Measurements from ENCODE around the gene IFITM2.
"Not testable (repeated sequence)": the region's sequence is repeated elsewhere in the genome, so short reads cannot be mapped to it uniquely, and the experiment has no call there.

Gene IFITM2

GRCh38 chr11:311013-311748, 3.6 kb downstream of the IFITM2 start:
- not testable (repeated sequence) for DNase-seq

DNA sequence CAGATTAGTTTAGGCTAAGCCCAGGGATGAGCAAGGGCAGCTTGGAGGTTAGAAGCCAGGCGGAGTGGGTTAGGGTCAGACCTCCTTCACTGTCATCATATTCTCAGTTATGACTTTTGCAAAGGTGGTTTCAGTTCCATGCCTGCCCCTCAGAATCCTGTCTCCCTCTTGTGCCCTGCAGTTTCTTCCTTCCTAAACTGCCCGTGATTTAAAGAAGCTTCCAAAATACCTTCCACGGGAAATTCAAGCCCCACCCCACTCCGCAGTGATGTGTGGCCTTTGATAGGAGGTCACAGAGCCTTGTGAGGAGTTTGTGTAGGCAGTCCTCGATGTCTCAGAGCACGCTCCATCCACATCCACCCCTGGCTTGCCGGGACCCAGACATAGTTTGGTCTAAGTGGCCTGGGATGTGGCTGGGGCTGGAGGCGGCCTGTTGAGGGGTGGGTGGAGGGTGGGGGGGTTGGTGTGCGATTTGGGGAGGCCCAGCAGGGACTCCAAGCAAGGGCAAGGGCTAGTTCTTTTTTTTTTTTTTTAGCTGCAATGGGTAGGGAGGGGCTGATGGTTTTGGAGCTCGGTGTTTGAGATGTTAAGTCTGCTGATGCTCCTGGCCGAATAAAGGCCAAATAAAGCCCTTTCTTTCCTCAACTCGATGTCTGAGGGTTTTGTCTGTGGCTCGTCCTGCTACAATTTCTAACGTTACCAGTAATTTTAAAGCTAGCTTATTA, 4.6 kb downstream of the IFITM2 start:
- DNase-seq: no peak

GRCh38 chr11:313304-313786, 5.7 kb downstream of the IFITM2 start:
- no peak for DNase-seq

DNA sequence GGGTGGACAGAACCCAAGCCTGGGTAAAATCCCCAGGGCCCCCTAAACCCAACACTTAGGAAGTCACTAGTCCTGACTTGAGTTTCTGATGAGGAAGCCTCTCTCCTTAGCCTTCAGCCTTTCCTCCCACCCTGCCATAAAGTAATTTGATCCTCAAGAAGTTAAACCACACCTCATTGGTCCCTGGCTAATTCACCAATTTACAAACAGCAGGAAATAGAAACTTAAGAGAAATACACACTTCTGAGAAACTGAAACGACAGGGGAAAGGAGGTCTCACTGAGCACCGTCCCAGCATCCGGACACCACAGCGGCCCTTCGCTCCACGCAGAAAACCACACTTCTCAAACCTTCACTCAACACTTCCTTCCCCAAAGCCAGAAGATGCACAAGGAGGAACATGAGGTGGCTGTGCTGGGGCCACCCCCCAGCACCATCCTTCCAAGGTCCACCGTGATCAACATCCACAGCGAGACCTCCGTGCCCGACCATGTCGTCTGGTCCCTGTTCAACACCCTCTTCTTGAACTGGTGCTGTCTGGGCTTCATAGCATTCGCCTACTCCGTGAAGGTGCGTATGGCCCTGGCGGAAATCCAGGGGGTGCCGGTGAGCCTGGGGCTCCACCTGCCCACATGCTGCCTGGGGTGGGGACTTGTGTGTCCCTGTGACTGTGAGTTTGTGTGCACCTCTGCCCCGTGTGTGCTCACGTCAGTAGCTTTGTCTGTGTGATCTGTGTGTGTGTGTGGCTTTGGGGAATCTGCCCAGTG, 6.4 kb downstream of the IFITM2 start, which contains the start of gene IFITM1:
TSS of gene IFITM1 (plus strand) at position 254 of the 767 bp plus-strand sequence. CDS start at position 385, 131 bp downstream.
- peak; percentile 88 for DNase-seq

GRCh38 chr11:314554-314875, 6.9 kb downstream of the IFITM2 start:
- DNase-seq: not testable (repeated sequence)

DNA sequence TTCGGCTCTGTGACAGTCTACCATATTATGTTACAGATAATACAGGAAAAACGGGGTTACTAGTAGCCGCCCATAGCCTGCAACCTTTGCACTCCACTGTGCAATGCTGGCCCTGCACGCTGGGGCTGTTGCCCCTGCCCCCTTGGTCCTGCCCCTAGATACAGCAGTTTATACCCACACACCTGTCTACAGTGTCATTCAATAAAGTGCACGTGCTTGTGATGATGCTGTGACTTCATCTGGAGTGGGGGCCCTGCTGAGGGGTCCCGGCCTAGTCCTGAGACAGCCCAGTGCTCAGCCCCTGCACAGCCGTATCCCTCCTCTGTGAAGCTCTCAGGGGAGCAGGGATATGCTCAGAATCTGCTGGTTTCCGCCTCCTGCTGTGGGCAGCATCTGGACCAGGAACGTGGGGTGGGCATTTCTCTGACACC, 7.5 kb downstream of the IFITM2 start:
- DNase-seq: no peak

- DNase-seq: no peak
Observed at GRCh38 chr11:315516-315994, 7.9 kb downstream of the IFITM2 start.

- no peak for DNase-seq
Observed at GRCh38 chr11:316031-316701, 8.6 kb downstream of the IFITM2 start.

DNA sequence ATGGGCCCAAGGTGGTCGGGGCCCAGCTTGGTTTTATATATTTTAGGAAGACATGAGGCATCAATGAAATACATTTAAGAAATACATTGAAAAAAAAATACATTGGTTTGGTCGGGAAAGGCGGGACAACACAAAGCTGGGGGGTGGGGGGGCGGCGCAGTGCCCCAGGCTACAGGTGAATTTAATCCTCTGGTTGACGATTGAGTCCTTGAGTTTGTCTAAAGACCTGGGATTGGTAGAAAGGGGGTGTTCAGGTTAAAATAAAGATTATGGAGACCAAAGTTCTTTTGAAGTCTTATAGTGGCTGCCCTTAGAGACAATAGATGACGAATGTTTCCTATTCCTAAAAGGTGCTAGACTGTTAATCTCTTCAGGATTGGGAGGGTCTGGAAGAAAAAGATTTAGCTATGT, 9.3 kb downstream of the IFITM2 start:
- DNase-seq: no peak

- not testable (repeated sequence) for DNase-seq
Observed at GRCh38 chr11:317668-318404, 10.2 kb downstream of the IFITM2 start.

- not testable (repeated sequence) for DNase-seq
Observed at GRCh38 chr11:318405-319120, 10.9 kb downstream of the IFITM2 start.

DNA sequence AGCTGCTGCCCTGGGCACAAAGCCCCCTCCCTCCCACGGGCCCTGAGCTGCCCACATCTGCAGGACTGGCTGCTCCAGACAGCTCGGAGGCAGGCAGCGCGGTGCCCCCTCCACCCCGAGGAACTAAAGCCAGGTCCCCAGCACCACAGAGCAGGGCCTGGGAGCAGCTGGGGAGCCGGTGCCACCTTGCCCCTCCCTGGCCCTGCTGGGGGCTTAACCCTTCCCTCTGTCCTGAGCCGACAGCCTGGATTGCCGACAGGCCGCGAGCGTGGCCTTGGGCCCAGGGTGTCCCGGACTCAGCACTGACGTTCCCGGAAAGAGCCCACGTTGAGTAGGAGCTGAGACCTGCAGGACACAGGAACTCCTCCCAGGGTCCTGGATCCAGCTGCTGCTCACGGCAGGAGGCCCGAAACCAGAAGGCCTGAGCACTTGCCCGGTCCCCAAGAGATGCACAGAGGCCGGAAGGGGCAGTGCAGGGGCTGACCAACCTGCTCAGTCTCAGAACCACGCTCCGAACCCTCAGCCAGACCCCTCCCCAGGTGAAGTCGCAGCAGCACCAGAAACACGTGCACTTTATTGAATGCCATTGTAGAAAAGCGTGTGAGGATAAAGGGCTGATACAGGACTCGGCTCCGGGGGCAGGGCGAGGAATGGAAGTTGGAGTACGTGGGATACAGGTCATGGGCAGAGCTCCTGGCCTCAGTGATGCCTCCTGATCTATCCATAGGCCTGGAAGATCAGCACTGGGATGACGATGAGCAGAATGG, 11.7 kb downstream of the IFITM2 start:
- not testable (repeated sequence) for DNase-seq

DNA sequence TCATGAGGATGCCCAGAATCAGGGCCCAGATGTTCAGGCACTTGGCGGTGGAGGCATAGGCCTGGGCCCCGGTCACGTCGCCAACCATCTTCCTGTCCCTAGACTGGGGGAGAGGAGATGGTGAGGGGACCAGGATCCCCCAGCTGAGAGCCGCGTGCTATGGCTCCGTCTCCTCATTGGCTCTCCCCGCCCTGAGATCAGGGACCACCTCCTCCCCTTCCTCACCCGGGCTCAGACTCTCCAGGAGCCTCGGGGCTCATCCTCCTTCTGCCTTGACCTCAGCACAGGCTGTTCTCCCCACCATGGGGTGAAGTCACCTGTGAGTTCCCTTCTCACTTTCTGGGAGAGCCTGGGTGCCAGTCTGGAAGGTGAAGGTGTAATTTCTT, 12.3 kb downstream of the IFITM2 start:
- DNase-seq: not testable (repeated sequence)

GRCh38 chr11:324156-324555, 16.5 kb downstream of the IFITM2 start:
- no peak for DNase-seq

- DNase-seq: not testable (repeated sequence)
Observed at GRCh38 chr11:324593-325517, 17.2 kb downstream of the IFITM2 start.

- no peak for DNase-seq
Observed at GRCh38 chr11:325796-326591, 18.4 kb downstream of the IFITM2 start.

DNA sequence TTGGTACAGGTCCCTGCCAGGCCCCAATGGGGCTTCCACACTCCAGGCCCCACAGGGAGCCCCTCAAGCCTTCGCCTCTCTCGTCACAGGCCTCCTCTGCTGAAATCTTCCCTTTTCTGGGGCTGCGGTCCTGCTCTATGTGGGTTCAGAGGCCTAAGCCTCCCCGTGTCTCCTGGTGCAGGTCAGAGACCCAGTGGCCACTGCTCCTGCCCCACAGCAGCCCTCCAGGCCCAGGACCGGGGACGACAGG, 18.9 kb downstream of the IFITM2 start:
- DNase-seq: no peak

GRCh38 chr11:326842-327580, 19.4 kb downstream of the IFITM2 start:
- peak; percentile 76 for DNase-seq
